ENCODE data around the gene CPM. TPM values are rescaled to one million over a fixed set of nuclear protein-coding genes. Genes with fewer than 3 reads are reported as not detected.
A peak's percentile ranks its signal among the peaks of the same experiment; 100 is the strongest.

Gene CPM
- total and polyA plus RNA-seq, 9 donors = 21.3 to 64.6 (median 37.9) TPM

- H3K27me3 ChIP-seq = no peaks in the 10 kb centered on the region
- no peak for DNase-seq
- TF ChIP-seq, protein P1, sequence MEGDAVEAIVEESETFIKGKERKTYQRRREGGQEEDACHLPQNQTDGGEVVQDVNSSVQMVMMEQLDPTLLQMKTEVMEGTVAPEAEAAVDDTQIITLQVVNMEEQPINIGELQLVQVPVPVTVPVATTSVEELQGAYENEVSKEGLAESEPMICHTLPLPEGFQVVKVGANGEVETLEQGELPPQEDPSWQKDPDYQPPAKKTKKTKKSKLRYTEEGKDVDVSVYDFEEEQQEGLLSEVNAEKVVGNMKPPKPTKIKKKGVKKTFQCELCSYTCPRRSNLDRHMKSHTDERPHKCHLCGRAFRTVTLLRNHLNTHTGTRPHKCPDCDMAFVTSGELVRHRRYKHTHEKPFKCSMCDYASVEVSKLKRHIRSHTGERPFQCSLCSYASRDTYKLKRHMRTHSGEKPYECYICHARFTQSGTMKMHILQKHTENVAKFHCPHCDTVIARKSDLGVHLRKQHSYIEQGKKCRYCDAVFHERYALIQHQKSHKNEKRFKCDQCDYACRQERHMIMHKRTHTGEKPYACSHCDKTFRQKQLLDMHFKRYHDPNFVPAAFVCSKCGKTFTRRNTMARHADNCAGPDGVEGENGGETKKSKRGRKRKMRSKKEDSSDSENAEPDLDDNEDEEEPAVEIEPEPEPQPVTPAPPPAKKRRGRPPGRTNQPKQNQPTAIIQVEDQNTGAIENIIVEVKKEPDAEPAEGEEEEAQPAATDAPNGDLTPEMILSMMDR (IDR thresholded peaks at IDR 0.05) = no peak
- TF ChIP-seq POLR2A (IDR thresholded peaks at IDR 0.05) (no peak), EP300 (IDR thresholded peaks at IDR 0.05) (no peak)
- no peak overlapping the region for H3K27ac ChIP-seq
- intact Hi-C loops (cut with DNase I) = no loop called here
- no peak overlapping the region for H3K4me3 ChIP-seq
- 60 to 81% (median 63%) methylated on average over 2 of the region's 2 CpGs for WGBS, 3 donors
- no peaks in the 10 kb centered on the region for H3K9me3 ChIP-seq
- peaks cover 5% of the 10 kb centered on the region for H3K4me1 ChIP-seq (ENCODE audit: insufficient read depth)
- no peaks in the 10 kb centered on the region for H3K36me3 ChIP-seq
Measured at GRCh38 chr12:68953536-68953935, 20.6 kb upstream of the CPM start.

DNA sequence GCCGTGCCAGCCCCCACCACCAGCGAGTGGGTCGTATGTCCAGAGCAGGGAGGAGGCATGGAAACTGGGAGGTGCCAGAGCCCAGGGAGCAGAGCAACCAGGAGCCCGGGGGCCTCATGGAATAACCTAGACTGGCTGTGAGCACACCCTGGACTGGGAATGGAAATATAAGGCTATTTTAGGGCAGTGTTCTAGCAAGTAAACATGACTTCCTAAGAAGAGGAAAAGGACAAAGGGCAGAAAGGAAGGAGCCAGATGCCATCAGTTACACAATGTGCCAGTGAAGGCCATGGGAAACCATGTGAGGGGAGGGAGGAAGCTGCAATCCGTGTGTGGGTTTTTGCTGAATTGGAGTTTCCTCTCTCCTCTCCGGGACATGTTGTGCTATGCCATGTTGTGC, 18.7 kb upstream of the CPM start:
- peak in 1 of 5 donors; percentile 54 for DNase-seq
- TF ChIP-seq, protein P1 (IDR thresholded peaks at IDR 0.05) = no peak
- TF ChIP-seq POLR2A (IDR thresholded peaks at IDR 0.05) (no peak), EP300 (IDR thresholded peaks at IDR 0.05) (no peak)
- no peaks in the 10 kb centered on the region for H3K27me3 ChIP-seq
- intact Hi-C loops (cut with DNase I) = no loop called here
- no peaks in the 10 kb centered on the region for H3K36me3 ChIP-seq
- WGBS, 3 donors = 58 to 64% (median 60%) methylated on average over 6 of the region's 6 CpGs
- no peak overlapping the region for H3K4me3 ChIP-seq
- H3K9me3 ChIP-seq = no peaks in the 10 kb centered on the region
- H3K4me1 ChIP-seq (ENCODE audit: insufficient read depth) = peaks cover 5% of the 10 kb centered on the region
- H3K27ac ChIP-seq = no peak overlapping the region

DNA sequence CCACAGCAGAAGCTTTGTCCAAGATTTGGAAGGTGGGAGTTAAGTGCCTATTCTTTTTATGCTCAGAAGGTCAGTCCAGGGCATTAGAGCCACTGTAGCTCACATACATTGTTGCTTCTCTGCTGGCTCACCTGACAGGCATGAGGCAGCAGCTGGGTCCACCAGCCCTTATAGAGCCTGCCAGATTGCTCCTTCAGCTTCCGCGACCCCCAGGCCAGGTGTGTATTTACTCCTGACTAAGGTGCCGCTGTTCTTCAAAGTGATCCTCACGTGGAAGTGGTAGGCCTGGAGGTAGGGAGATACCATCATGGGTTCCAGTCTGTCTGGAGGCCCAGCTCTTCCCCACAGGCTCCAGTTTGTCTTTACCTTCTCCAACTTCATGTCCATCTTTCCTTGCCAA, 17.5 kb upstream of the CPM start:
- Histone ChIP-seq H3K4me3 (no peak overlapping the region), H3K9me3 (no peaks in the 10 kb centered on the region), H3K36me3 (no peaks in the 10 kb centered on the region), H3K27me3 (no peaks in the 10 kb centered on the region), H3K27ac (no peak overlapping the region), H3K4me1 (ENCODE audit: insufficient read depth) (peaks cover 5% of the 10 kb centered on the region)
- intact Hi-C loops (cut with DNase I) = no loop called here
- DNase-seq = no peak
- 92 to 98% (median 96%) methylated on average over 4 of the region's 4 CpGs for WGBS, 3 donors
- no peak for TF ChIP-seq EP300 (IDR thresholded peaks at IDR 0.05)
- TF ChIP-seq, protein P1 (IDR thresholded peaks at IDR 0.05) = no peak
- no peak for TF ChIP-seq POLR2A (IDR thresholded peaks at IDR 0.05)

DNA sequence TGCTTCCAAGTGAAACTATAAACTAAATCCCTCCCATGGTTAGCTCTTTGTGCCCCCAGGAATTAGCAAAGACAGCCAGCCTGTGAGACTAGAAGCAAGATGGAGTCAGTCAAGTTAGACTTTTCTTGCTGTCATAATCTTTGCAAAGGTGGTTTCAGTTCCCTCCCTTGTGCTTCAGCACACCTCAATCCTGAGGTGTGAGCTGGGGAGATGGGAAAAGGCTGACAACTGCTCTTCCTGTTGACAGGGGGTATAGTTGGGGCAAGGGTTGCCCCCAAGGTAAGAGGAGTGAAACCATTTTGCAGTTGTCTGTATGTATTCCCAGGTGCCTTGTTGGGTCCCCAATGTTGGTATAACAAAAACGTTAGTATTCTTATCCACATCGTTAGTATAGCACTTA, 12.3 kb upstream of the CPM start:
- no peaks in the 10 kb centered on the region for H3K9me3 ChIP-seq
- no peak overlapping the region for H3K27ac ChIP-seq
- 83 to 88% (median 84%) methylated on average over 2 of the region's 2 CpGs for WGBS, 3 donors
- no peak for DNase-seq
- H3K4me1 ChIP-seq (ENCODE audit: insufficient read depth) = peaks cover 5% of the 10 kb centered on the region
- no peak overlapping the region for H3K4me3 ChIP-seq
- H3K36me3 ChIP-seq = no peaks in the 10 kb centered on the region
- H3K27me3 ChIP-seq = no peaks in the 10 kb centered on the region
- no peak for TF ChIP-seq EP300 (IDR thresholded peaks at IDR 0.05)
- no peak for TF ChIP-seq POLR2A (IDR thresholded peaks at IDR 0.05)
- TF ChIP-seq, protein P1 (IDR thresholded peaks at IDR 0.05) = no peak
- intact Hi-C loops (cut with DNase I) = loop anchor here in 1 of 4 donors (10.0 kb wide), 1 partner anchor 150 kb away; no protein-coding TSS in a partner anchor
